ENCODE data around the gene PALLD. TPM values are rescaled to one million over a fixed set of nuclear protein-coding genes. Genes with fewer than 3 reads are reported as not detected.
A peak's percentile ranks its signal among the peaks of the same experiment; 100 is the strongest.

The PALLD gene
- total RNA-seq, 4 donors from 2014 or later = 71.8 to 106 (median 83.3) TPM

DNA sequence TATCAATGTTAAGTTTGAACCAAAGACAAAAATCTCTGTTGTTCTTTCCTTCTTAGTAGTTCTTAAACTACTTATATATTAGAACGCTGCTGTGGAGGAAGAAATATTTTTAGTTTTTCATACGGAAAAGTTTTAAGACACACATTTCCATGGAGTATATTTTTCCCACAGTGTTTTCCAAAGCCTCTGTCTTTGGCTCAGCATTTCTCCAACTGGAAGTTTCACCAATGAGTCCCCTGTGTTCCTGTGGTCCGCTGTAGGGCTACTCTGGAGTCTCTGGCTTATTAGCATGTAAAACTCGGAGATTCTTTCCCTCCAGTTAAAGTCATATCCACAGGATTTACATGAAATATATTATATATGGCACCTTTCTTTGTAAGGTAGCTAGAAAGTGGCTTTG is 264.2 kb downstream of the PALLD start:
- TF ChIP-seq EP300 (IDR thresholded peaks at IDR 0.05) (no peak), POLR2A (IDR thresholded peaks at IDR 0.05) (no peak), CTCF (IDR thresholded peaks at IDR 0.05) (no peak), POLR2AphosphoS5 (IDR thresholded peaks at IDR 0.05) (no peak)
- 85% methylated on average over 4 of the region's 4 CpGs for WGBS
- Histone ChIP-seq H3K9me3 (no peaks in the 10 kb centered on the region), H3K27ac (no peak overlapping the region), H3K4me3 (no peak overlapping the region), H3K4me1 (peaks cover 2% of the 10 kb centered on the region), H3K27me3 (no peaks in the 10 kb centered on the region), H3K36me3 (no peaks in the 10 kb centered on the region)
- no peak for DNase-seq (ENCODE audit: low spot score in 2 of 2)

DNA sequence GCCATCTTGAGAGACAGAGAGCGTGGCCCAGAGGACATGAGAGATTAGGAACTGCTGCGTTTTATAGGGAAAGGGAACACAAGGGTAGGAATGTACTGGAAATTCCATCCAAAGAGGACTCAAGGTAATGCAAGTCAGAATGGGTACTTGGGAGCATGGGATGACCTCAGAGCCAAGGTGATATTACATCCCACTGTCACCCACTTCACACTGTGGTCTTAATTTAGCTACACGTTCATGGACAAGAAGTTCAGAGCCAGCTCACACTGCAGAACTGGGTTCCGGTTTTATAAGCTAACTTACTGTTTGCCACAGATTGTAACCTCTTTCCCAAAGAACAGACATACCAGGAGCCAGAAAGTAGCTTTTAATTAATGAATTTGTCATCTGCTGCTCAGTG is 268.5 kb downstream of the PALLD start:
- no peaks in the 10 kb centered on the region for H3K27me3 ChIP-seq
- H3K4me3 ChIP-seq = no peak overlapping the region
- WGBS = 52% methylated on average over 4 of the region's 4 CpGs
- no peaks in the 10 kb centered on the region for H3K36me3 ChIP-seq
- TF ChIP-seq EP300 (IDR thresholded peaks at IDR 0.05) (no peak), POLR2A (IDR thresholded peaks at IDR 0.05) (no peak), CTCF (IDR thresholded peaks at IDR 0.05) (no peak), POLR2AphosphoS5 (IDR thresholded peaks at IDR 0.05) (no peak)
- H3K27ac ChIP-seq = no peak overlapping the region
- DNase-seq (ENCODE audit: low spot score in 2 of 2) = no peak
- H3K4me1 ChIP-seq = peaks cover 6% of the 10 kb centered on the region
- H3K9me3 ChIP-seq = no peaks in the 10 kb centered on the region

DNA sequence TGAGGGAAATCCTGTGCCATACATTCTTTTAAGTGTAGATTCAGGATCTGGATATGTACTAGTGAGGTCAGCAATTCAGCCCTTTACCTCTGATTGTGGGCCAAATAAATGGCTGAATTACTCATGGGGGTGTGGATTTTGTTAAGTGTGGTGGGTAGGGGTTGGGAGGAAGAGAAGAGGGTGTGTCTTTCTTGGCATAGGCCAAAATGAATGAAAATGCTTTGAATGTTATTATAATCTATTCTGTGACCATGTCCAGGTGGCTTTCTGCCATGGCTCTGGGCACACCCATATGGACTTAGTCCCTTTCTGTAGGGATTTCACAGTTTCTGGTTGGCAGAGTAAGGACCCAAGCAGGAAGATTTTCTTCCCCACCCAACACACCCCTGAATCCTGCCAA is 268.9 kb downstream of the PALLD start:
- H3K27ac ChIP-seq = peak overlapping the region; percentile 63

GRCh38 chr4:168766604-168767316 is 269.9 kb downstream of the PALLD start:
- Histone ChIP-seq H3K27me3 (no peaks in the 10 kb centered on the region), H3K9me3 (no peaks in the 10 kb centered on the region), H3K4me3 (no peak overlapping the region), H3K4me1 (peaks cover 6% of the 10 kb centered on the region), H3K36me3 (no peaks in the 10 kb centered on the region), H3K27ac (peak overlapping the region; percentile 63)
- 81% methylated on average over 8 of the region's 8 CpGs for WGBS
- TF ChIP-seq CTCF (IDR thresholded peaks at IDR 0.05) (no peak), POLR2AphosphoS5 (IDR thresholded peaks at IDR 0.05) (no peak), EP300 (IDR thresholded peaks at IDR 0.05) (no peak), POLR2A (IDR thresholded peaks at IDR 0.05) (no peak)
- no peak for DNase-seq (ENCODE audit: low spot score in 2 of 2)

More for the DNA sequence above, 268.9 kb downstream of the PALLD start:
- no peaks in the 10 kb centered on the region for H3K27me3 ChIP-seq
- no peak overlapping the region for H3K4me3 ChIP-seq
- DNase-seq (ENCODE audit: low spot score in 2 of 2) = peak in 1 of 2 donors; percentile 71
- TF ChIP-seq POLR2A (IDR thresholded peaks at IDR 0.05) (no peak), CTCF (IDR thresholded peaks at IDR 0.05) (no peak), POLR2AphosphoS5 (IDR thresholded peaks at IDR 0.05) (no peak), EP300 (IDR thresholded peaks at IDR 0.05) (no peak)
- peaks cover 6% of the 10 kb centered on the region for H3K4me1 ChIP-seq
- no peaks in the 10 kb centered on the region for H3K9me3 ChIP-seq
- H3K36me3 ChIP-seq = no peaks in the 10 kb centered on the region

- 66% methylated on average over 4 of the region's 4 CpGs for WGBS
- H3K27ac ChIP-seq = no peak overlapping the region
- H3K4me1 ChIP-seq = peaks cover 6% of the 10 kb centered on the region
- no peak for DNase-seq (ENCODE audit: low spot score in 2 of 2)
- no peaks in the 10 kb centered on the region for H3K9me3 ChIP-seq
- H3K4me3 ChIP-seq = no peak overlapping the region
- TF ChIP-seq EP300 (IDR thresholded peaks at IDR 0.05) = no peak
- no peak for TF ChIP-seq POLR2AphosphoS5 (IDR thresholded peaks at IDR 0.05)
- no peak for TF ChIP-seq POLR2A (IDR thresholded peaks at IDR 0.05)
- no peak for TF ChIP-seq CTCF (IDR thresholded peaks at IDR 0.05)
- H3K27me3 ChIP-seq = no peaks in the 10 kb centered on the region
- H3K36me3 ChIP-seq = no peaks in the 10 kb centered on the region
Measured at GRCh38 chr4:168769416-168769815, 272.6 kb downstream of the PALLD start.

All from suprapubic skin (tissue), 4 donors.